ENCODE results near the gene TUBD1.
A peak's percentile ranks its signal among the peaks of the same experiment; 100 is the strongest.
"Not testable (repeated sequence)": the region's sequence is repeated elsewhere in the genome, so short reads cannot be mapped to it uniquely, and the experiment has no call there.

Gene TUBD1

DNA sequence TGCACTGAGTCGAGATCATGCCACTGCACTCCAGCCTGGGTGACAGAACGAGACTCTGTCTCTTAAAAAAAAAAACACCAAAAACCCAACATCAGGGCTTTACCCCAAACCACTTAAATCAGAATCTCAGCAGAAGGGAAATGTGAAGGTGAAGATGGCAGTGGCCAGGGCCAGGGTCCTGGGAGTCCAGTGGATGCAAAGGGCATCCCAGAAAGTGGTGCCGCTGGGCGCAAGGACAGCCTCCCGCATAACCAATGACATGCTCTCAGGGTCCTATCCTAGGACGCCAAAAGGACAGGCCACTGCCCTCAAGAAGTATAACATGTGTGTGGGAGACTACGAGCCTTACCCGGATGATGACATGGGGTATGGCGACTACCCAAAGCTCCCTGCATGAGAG, 7.9 kb downstream of the TUBD1 start:
- DNase-seq = no peak
- in situ Hi-C loops (cut with MboI; ENCODE audit: low pct_unique_long_range_greater_than_20kb, low sequenced_read_pairs) = no loop called here

DNA sequence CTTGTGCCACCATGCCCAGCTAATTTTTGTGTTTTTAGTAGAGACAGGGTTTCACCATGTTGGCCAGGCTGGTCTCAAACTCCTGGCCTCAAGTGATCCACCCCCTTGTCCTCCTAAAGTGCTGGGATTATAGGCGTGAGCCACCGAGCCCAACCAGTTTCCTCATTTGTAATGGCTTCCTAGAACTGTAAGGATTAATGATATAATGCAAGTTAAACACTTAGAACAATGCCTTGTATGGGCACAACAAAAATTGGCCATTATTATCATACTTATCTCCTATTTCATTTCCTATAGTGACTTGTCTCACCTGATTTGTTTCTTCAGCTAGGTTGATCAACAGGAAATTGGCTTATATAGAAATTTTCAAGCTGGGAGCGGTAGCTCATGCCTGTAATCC, 14.1 kb downstream of the TUBD1 start:
- in situ Hi-C loops (cut with MboI; ENCODE audit: low pct_unique_long_range_greater_than_20kb, low sequenced_read_pairs) = no loop called here
- no peak for DNase-seq

DNA sequence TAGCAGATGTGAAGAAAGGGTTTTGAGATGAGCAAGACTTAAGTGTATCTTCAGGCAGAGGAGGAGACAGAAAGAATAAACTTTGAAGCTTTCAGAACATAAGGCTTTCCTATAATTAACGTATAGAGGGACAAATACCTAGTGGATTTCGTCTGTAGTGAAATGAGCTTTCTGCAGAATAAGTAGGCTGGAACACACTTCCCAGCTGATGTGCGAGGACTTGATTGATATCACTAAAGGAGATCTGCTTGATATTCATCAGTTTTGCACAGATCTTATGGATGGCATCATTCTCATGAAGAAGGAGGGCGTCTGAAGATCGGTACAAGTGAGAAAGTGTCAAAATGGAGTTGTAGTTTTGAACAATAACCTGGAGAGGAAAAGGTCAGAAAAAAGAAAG, 14.8 kb downstream of the TUBD1 start:
- no peak for DNase-seq
- in situ Hi-C loops (cut with MboI; ENCODE audit: low pct_unique_long_range_greater_than_20kb, low sequenced_read_pairs) = no loop called here

DNA sequence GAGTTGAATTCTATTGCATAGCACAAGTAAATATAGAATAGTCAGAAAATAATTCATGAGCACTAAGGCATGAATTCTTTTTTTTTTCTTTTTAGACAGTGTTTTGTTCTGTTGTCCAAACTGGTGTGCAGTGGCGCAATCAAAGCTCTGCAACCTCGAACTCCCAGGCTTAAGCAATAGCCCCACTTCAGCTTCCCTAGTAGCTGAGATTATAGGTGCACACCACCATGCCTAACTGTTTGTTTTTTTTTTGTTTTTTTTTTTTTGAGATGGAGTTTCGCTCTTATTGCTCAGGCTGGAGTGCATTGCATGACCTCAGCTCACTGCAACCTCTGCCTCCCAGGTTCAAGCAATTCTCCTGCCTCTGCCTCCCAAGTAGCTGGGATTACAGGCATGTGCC, 16.6 kb downstream of the TUBD1 start:
- no peak for DNase-seq
- in situ Hi-C loops (cut with MboI; ENCODE audit: low pct_unique_long_range_greater_than_20kb, low sequenced_read_pairs) = no loop called here

DNA sequence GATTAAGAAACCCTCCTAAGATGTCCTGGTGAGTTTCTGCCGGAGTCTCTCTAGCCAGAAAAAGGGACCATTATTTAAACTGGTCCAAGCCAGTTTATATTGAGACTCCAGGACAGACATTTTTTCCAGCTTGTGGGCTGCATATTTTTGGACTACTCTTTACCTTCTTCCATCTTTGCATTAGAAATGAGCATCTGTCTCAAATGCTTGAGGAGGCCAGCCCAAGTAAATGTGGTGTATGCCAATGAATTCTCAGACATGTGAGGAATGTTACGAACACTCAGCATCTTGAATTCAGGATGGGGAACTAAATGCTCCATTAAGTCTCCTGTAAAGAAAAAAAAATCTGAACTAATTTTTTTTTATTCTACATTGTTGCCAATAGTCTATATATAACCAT, 18.4 kb downstream of the TUBD1 start:
- in situ Hi-C loops (cut with MboI; ENCODE audit: low pct_unique_long_range_greater_than_20kb, low sequenced_read_pairs) = no loop called here
- no peak for DNase-seq

DNA sequence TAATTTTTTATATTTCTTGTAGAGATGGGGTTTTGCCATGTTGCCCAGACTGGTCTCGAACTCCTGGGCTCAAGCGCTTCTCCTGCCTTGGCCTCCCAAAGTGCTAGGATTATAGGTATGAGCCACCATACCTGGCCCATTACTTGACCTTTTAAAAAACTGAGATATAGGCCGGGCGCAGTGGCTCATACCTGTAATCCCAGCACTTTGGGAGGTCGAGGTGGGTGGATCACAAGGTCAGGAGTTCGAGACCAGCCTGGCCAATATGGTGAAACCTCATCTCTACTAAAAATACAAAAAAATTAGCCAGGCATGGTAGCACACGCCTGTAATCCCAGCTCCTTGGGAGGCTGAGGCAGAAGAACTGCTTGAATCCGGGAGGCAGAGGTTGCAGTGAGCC, 19.3 kb downstream of the TUBD1 start:
- in situ Hi-C loops (cut with MboI; ENCODE audit: low pct_unique_long_range_greater_than_20kb, low sequenced_read_pairs) = not testable (repeated sequence)

DNA sequence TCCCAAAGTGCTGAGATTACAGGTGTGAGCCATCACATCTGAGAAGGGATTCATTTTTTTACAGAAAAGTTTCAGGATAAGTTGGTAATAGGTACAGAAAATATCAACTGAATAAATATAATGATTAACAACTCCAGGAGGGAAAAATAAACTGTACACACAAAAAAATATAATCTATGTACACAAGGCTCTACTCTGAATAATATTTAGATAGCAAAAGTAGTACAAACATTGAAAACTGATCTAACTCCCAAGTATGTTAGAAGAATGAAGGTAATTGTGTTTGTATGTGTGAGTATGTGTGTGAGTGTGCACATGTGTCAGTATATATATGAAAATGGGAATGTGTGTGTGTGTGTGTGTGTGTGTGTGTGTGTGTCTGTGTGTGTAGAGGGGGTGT, 20.4 kb downstream of the TUBD1 start:
- in situ Hi-C loops (cut with MboI; ENCODE audit: low pct_unique_long_range_greater_than_20kb, low sequenced_read_pairs) = no loop called here
- DNase-seq = no peak

More for the DNA sequence above, 19.3 kb downstream of the TUBD1 start:
- not testable (repeated sequence) for DNase-seq

DNA sequence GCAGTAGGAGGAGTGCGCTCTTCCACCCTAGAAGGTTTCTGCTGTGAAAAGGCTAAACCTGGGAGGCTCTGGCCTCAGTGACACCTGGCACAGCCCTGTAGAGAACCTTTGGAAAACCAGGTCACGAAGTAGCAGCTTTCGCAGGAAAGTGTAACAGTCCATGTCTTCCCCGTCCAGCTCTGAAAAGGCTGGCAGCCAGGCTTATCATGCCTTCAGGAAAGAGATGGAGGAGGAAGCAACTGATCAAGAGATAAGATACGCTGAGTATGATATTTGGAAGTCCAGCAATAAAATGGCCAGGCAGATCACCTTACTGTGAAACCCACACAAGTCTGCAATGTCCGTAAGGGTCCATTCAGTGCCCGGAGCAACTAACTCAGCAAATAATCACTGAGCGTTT, 22.3 kb downstream of the TUBD1 start:
- DNase-seq = no peak
- in situ Hi-C loops (cut with MboI; ENCODE audit: low pct_unique_long_range_greater_than_20kb, low sequenced_read_pairs) = no loop called here

DNA sequence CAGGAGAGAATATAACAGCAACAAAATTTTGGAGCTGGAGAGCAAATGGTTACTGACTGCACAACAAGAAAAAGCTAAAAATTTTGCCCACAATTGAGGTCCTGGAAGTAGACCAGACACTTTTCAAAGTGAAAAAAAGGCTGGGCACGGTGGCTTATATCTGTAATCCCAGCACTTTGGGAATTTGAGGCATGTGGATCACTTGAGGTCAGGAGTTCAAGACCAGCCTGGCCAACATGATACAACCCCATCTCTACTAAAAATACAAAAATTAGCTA, 22.9 kb downstream of the TUBD1 start:
- in situ Hi-C loops (cut with MboI; ENCODE audit: low pct_unique_long_range_greater_than_20kb, low sequenced_read_pairs) = no loop called here
- no peak for DNase-seq

DNA sequence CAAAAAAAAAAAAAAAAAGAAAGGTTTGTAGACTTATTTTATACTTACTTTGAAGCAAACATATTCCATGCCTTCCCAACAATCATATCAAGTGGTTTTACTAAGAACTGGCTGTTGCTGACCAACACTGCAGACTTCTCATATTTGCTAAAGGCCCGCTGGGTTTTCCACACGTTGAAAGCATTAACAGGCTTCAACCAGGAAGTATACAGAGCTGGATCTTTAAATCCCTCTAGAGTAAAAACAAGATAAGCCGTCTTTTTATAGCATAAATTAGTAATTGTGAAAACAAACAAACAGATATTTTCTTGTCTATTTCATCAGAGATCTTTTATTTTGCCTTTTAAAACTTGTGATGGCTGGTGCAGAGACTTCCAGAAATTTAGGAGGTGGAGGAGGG, 29.1 kb downstream of the TUBD1 start:
- DNase-seq = no peak
- in situ Hi-C loops (cut with MboI; ENCODE audit: low pct_unique_long_range_greater_than_20kb, low sequenced_read_pairs) = no loop called here

DNA sequence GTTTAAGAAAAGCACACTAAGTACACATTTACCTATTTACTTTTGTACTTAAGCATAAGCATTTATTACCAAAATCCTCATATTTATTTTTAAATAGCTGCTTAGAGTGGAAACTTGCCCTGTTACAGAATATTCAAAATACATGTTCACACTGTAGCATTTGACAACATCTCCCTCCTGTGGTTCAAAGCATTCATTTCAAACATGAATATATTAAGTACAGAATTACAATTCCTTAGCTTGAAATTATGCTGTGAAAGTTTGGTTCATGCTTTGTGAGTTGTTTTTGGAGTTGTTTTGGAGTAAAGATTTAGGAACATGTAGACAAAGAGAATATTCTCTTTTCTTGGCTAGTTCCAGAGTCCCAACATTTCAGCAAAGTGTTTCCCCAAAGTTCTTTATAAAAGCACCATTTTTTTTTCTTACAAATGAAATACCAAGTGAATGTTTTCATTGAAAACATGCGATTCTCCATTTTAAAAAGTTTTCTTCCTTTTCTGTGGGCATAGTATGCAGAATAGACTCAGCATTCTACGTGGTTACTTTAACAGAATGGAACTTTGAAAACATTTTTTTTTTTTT, 33.2 kb downstream of the TUBD1 start:
- peak; percentile 49 for DNase-seq
- in situ Hi-C loops (cut with MboI; ENCODE audit: low pct_unique_long_range_greater_than_20kb, low sequenced_read_pairs) = no loop called here

DNA sequence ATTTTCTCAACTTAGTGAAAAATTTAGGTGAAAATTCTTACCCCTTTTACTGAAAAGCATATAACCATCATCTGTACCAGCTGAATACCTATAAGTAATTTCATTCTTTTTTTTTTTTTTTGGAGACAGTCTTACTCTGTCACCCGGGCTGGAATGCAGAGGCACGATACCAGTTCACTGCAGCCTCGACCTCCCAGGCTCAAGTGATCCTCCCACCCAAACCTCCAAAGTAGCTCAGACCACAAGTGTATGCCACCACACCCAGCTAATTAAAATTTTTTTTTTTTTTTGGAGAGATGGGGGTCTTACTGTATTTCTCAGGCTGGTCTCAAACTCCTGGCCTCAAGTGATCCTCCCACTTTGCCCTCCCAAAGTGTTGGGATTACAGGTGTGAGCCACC, 33.8 kb downstream of the TUBD1 start:
- DNase-seq = no peak
- in situ Hi-C loops (cut with MboI; ENCODE audit: low pct_unique_long_range_greater_than_20kb, low sequenced_read_pairs) = no loop called here

DNA sequence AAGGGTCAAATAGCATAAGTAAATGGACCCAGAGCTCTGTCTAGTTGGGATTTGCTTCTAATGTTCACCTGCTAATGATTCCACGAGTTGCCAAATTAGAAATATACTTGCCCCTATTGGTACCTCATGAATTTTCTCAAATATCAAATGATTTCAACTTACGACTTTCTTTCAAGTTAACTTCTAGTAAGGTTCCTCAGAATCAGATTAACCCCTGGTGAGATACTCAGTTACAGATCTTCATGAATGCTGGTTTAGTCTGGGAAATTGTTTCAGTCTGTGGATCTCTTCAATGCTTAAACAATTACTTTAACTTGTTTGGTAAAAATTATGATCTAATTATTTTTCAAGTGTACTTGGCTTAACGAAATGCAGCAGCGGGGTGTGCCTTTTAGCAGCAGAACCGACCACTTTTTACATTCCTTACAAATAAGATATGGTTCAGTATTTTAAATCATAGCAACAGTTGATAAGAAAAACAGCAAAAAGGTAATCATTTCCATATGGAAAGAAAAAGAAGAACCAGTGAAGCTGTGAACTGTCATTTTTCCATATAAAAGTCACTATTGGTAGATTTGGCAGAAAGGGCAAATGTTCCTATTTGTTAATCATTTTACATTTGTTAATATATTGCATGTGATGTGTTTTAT, 34.5 kb downstream of the TUBD1 start:
- no peak for DNase-seq
- in situ Hi-C loops (cut with MboI; ENCODE audit: low pct_unique_long_range_greater_than_20kb, low sequenced_read_pairs) = no loop called here

DNA sequence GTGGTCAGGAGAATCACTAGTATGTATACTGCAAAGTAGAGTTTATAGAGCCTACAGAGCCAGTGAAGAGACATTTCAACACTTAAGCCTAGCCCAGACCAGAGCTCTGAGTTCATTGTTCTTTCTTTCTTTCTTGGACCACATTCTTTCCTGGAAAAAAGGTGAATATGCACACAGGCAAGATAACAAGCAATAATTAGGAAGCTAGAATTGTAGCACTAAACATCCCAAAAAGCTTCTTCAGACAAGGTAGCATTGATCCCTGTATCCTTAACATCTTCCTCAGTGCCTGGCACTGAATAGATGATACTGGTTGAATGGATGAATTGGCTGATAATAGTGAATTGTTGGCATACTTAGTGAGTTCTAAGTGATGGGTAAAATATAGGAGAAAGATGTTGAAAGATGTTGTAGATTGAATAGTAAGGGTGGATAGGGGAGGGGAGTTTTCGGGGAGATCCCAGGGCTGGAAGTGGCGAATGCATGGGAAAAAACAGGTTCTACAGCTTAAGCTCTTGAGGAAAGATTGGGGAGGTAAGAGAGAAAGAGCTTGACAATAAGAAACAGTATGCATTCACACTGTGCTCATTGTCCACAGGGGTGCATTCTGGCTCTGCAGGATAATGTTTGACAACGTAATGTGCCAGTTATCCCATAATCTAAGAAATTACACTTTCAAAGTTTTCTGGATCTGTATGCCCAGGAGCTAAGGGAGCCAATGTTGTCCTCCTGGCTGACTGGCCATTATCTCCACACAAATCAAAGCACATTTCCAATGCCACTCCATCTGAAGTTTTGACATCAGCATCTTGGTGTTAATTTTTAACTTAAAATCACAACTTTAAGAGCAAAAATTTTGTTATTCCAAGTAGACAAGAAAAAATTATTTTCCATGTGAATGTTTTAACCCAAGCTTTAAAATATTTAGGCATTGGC, 35.6 kb downstream of the TUBD1 start:
- in situ Hi-C loops (cut with MboI; ENCODE audit: low pct_unique_long_range_greater_than_20kb, low sequenced_read_pairs) = no loop called here
- DNase-seq = no peak

DNA sequence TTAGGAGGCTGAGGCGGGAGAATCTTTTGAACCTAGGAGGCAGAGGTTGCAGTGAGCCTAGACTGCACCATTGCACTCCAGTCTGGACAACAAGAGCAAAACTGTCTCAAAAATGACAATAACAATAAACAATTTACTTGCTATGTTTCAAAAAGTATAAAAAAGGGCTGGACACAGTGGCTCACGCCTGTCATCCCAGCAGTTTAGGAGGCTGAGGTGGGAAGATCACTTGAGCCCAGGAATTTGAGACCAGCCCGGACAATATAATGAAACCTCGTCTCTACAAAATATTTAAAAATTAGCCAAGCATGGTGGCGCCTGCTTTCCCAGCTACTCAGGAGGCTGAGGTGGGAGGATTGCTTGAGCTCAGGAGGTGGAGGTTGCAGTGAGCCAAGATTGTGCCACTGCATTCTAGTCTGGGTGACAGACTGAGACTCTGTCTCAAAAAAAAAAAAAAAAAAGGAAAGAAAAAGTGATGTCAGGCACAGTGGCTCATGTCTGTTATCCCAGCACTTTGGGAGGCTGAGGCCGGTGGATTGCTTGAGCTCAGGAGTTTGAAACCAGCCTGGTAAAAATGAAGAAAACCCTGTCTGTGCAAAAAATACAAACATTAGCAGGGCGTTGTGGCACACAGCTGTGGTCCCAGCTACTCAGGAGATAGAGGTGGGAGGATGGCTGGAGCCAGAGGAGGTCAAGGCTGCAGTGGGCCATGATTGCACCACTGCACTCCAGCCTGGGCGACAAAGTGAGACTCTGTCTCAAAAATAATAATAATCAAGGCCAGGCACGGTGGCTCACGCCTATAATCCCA, 38.6 kb downstream of the TUBD1 start:
- DNase-seq; in situ Hi-C loops (cut with MboI; ENCODE audit: low pct_unique_long_range_greater_than_20kb, low sequenced_read_pairs): not testable (repeated sequence)

DNA sequence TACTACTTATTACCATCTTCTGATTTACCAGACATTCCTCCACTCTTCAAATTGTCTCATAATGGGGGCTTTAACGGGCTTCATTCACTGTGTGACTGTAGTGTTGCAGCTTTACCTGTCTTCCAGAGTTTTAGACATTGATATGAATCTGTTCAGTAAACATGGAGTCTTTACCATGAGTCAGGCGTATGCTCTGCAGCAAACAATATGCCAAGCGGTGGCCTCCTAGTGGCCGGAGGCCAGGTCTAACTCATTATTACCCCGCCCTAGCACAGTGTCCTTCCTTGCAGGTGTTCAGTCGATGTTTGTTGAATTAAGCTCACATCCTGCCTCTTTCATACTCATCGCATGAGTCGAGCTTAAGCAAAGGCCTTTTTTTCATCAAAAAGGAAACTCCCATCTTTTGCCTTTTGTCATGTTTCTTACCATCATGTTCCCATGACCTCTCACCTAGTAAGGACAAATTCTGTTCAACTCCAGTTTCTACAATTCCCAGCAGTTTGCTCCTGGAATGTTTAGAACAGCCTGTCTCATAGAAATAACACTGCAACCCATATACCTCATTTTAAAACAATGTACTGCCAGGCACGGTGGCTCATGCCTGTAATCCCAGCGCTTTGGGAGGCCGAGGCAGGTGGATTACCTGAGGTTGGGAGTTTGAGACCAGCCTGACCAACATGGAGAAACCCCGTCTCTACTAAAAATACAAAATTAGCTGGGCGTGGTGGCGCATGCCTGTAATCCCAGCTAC, 39.4 kb downstream of the TUBD1 start:
- DNase-seq = no peak
- in situ Hi-C loops (cut with MboI; ENCODE audit: low pct_unique_long_range_greater_than_20kb, low sequenced_read_pairs) = no loop called here

DNA sequence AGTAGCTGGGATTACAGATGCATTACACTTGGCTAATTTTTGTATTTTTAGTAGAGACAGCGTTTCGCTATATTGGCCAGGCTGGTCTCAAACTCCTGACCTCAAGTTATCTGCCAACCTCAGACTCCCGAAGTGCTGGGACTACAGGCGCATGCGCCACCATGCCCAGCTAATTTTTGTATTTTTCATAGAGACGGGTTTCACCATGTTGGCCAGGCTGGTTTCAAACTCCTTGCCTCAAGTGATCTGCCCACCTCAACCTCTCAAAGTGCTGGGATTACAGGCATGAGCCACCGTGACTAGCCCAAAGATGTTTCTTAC, 39.9 kb downstream of the TUBD1 start:
- in situ Hi-C loops (cut with MboI; ENCODE audit: low pct_unique_long_range_greater_than_20kb, low sequenced_read_pairs); DNase-seq: not testable (repeated sequence)

DNA sequence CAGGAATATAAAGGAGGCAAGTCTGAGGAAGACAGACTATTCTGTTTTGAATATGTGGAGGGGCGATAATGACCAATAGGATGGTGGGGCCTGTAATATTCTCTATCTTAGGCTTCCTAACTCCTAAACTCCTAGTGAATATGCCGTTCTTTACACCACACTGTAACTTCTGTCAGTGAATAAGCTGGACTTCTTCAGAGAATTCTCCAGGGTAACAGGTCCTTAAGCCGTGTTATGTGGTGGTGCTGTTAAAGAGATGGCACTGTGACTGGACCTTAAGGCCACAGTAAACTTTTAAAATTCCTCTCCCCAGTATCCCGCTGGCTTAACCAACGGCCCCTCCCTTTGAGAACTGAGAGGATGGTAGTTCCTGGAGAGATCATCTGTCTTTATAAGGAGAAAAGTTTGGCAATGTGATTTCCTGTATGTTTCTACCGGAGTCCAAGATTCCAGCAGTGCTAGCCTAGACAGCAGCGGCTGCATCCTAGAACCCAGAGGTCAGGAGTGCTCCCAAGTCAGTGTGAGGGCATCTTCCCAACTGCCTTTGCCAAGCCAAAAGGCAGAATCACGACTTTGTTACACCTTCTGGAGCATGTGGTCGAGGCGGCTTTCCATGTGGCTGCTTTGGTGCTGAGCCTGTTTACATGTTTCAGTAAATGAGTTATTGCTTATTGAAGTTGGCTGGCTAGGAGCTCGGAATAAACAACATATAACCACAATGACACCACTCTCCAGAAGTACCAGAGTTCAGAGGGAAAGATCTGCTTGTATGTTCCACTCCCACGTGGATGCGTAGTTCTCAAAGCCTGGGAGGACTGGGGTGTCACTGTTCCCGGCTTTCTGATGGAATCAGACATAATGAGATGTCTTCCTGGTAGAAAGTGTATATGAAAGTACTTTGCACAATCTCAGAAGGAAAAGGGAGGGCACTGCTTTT, 41.0 kb downstream of the TUBD1 start:
- in situ Hi-C loops (cut with MboI; ENCODE audit: low pct_unique_long_range_greater_than_20kb, low sequenced_read_pairs) = no loop called here
- no peak for DNase-seq

Data from KBM-7 (cell line).